HG03520 (cell line): ENCODE results near the gene SHROOM2.

Experiments
- ATAC-seq: cut with Tn5 transposase; IDR thresholded peaks from one replicate; pipeline ENCODE4 v1.9.1; 2021; ENCODE audit warnings: mild to moderate bottlenecking, moderate library complexity; ENCODE audit not compliant: unreplicated experiment

The SHROOM2 gene

GRCh38 chrX:9927698-9928482 lies 141.7 kb downstream of the SHROOM2 start:
- ATAC-seq: no peak

- ATAC-seq: no peak
These were observed 149.2 kb downstream of the SHROOM2 start for GRCh38 chrX:9935436-9935835.

- ATAC-seq: no peak
These were observed 151.5 kb downstream of the SHROOM2 start for GRCh38 chrX:9937761-9938160.

DNA sequence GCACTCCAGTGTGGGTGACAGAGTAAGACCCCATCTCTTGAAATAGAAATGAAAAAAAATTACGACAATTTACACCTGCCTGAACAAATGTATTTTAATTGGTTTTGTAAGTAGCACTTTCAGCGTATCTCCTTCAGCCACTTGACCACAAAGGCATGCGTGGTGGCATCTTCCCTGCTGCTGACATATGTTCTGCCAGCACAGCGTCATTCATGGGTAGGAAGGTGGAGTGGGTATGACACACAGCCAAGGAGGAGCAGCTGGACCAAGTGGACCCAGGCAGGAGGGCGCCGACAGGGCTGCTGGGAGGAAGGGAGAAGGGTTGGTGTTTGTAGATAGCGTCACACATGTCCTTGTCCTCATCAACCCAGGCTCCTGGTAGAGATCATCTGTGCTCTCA lies 152.3 kb downstream of the SHROOM2 start:
- ATAC-seq: no peak

GRCh38 chrX:9940421-9940820 lies 154.2 kb downstream of the SHROOM2 start:
- ATAC-seq: no peak

- peak; percentile 94 for ATAC-seq
These were observed 155.9 kb downstream of the SHROOM2 start for GRCh38 chrX:9942086-9942485.

GRCh38 chrX:9943420-9943819 lies 157.2 kb downstream of the SHROOM2 start:
- ATAC-seq: no peak

DNA sequence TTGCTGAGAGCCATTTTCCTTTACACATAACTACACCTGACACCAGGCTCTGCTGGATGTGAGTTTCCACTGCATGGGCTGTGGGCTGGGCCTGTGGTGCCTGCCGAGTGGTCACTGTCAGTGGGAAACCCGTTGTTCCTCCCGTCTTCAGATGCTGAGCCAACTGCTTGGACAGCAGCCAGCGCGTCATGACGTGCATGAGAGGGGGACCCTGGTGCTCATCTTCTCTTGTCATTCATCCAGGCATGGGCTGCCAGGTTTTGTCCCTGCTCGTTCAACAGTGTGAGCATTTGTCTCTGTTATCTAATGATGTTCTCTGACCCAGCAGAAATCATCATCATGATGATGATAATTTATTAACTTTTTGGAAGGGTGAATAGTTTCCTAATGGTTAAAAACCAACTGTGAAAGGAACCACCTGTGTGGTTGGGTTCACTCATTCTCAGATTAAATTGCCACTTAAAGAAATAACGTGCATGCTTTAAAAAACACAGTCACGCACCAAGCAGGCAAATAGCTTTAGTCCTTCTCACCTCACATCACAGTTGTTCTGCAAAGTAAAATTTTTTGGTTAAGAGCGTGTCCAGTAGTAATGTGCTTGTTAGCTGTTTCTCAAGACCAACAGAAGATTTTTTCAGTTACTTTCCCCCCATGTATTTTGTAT lies 161.0 kb downstream of the SHROOM2 start:
- ATAC-seq: no peak

GRCh38 chrX:9948406-9948805 lies 162.2 kb downstream of the SHROOM2 start:
- no peak for ATAC-seq

- no peak for ATAC-seq
These were observed 166.1 kb downstream of the SHROOM2 start for GRCh38 chrX:9952300-9952699.

DNA sequence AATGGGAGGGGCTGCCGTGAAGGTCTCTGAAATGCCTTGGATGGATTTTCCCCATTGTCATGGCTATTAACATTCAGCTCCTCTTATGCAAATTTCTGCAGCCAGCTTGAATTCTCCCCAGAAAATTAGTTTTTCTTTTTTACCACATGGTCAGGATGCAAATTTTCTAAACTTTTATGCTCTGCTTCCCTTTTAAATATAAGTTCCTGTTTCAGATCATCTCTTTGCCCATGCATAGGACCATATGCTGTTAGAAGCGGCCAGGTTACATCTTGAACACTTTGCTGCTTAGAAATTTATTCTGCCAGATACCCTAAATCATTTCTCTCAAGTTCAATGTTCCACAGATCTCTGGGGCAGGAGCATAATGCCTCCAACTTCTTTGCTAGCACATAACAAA lies 167.2 kb downstream of the SHROOM2 start:
- ATAC-seq: no peak

DNA sequence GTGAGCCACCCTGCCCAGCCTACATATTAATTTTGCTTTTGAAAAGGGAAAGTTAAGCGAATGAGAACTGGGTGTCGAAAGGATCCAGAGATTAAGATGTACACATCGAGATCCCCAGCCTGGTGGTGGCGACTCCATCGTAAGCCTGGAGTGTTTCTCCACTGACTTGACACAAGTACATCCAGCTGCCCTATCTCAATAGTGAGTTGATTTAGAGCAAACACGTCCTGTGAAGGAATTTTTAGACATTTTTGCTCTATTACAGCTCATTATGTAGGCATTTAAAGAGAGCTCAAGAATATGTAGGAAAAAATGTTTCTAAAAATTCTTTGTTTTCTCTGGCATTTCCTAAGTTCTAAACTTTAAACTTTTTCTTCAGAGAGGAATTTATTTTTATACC lies 169.3 kb downstream of the SHROOM2 start:
- no peak for ATAC-seq

DNA sequence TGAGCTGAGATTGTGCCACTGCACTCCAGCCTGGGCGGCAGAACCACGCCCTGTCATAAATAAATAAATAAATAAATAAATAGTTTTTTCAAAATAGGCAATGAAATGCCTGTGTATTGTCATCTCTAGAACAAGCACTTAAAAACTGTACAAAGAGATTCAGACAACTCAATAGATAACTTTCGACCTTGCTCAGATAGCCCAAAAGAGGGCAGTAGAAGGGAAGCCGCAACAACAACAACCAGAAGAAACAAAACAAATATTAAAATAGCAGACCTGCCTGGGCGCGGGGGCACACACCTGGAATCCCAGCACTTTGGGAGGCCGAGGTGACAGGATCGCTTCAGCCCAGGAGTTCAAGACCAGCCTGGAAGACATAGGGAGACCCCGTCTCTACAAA lies 171.5 kb downstream of the SHROOM2 start:
- no peak for ATAC-seq

- ATAC-seq: no peak
These were observed 172.0 kb downstream of the SHROOM2 start for GRCh38 chrX:9958183-9958582.

- ATAC-seq: no peak
These were observed 175.5 kb downstream of the SHROOM2 start for GRCh38 chrX:9961750-9962149.

GRCh38 chrX:9966775-9967408 lies 180.7 kb downstream of the SHROOM2 start, which contains the start of gene CLDN34:
CLDN34 (plus strand) TSS chrX:9967358; CDS start chrX:9967358, 0 bp downstream.
- ATAC-seq: no peak

GRCh38 chrX:9977635-9978034 lies 191.4 kb downstream of the SHROOM2 start:
- ATAC-seq: no peak

DNA sequence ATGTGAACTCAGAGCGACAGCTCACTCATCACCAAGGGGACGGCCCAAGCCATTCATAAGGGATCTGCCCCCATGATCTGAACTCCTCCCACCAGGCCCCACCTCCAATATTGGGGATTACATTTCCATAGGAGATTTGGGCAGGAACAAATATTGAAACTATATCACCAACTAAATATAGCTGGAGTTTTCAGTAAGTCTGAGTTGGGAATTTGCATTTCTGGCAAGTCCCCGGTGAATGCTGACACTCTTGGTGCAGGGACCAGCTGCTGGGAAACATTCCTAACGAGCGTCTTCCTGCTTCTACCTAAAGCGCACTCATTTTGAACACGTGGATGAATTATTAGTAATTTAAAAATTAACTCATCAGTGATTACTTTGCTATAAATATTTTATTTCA lies 194.2 kb downstream of the SHROOM2 start:
- no peak for ATAC-seq

GRCh38 chrX:9980927-9981326 lies 194.7 kb downstream of the SHROOM2 start:
- ATAC-seq: no peak

- ATAC-seq: no peak
These were observed 197.2 kb downstream of the SHROOM2 start for GRCh38 chrX:9983441-9983840.

DNA sequence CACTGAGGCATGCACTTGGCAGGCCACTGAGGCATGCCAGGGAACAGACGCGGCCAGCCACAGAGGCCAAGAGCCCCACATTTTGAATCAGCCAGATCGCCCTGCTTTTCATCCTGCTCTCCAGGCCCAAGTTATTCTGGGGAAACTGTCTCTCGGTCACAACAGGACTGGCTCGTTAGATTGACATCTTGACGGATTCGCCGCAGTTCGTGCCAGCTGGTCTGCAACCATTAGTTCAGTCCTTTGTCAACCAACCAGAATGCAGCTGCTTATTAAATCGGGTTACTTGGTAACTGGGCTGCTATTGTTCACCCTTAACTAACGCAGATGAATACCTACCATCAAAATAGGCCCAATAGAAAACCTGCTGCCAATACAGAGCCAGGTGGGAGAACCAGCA lies 197.6 kb downstream of the SHROOM2 start:
- ATAC-seq: no peak

- no peak for ATAC-seq
These were observed 202.5 kb downstream of the SHROOM2 start for GRCh38 chrX:9988762-9989161.
